ENCODE data around the gene RNF10. TPM values are rescaled to one million over a fixed set of nuclear protein-coding genes. Genes with fewer than 3 reads are reported as not detected.

The RNF10 gene
- total and polyA plus RNA-seq, 3 donors from 2014 or later = 307 to 370 (median 340) TPM

DNA sequence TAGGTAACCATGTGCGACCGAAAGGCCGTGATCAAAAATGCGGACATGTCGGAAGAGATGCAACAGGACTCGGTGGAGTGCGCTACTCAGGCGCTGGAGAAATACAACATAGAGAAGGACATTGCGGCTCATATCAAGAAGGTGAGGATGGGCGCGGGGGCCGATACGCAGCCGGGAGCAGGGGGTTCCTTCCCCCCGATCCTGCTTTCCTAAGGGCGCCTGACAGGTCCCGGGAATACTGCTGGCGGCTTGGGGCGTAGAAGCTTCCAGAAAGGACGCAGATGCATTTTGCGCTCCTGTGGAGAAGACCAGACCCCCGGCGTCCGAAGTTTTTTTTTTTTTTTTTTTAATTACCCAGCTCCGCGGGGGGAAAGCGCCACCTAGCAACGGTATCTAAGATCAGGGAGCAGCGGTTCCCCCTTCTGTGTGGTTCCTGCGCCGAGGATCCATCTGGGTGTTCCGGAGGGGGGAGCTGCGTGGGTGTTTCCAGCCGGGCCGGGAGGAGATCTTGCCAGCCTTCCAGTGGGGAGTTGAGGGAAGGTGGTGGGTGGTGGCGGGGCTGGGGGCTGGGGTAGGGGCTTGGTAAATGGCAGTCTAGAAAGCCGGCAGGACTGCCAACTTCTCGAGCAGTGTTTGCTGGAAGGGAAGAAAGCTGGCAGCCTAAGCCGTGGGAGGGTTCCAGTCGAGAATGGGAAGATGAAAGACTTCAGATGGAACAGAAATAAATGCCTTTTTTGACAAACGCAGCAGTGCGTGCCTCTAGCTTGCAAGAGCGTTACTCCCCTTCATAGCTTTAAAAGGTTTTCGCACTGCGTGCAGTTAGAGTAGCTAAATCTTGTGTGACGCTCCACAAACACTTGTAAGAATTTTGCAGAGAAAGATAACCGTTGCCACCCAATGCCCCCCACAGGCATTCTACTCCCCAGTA lies 37.5 kb upstream of the RNF10 start:
- Histone ChIP-seq H3K4me3 (peak overlapping the region; percentile 96 to 100), H3K4me1 (peaks cover 27% of the 10 kb centered on the region), H3K27me3 (no peaks in the 10 kb centered on the region), H3K36me3 (ENCODE audit: low read depth, missing control alignments) (no peaks in the 10 kb centered on the region), H3K9me3 (no peaks in the 10 kb centered on the region), H3K27ac (peak overlapping the region; percentile 94 to 95)
- TF ChIP-seq, protein P1, sequence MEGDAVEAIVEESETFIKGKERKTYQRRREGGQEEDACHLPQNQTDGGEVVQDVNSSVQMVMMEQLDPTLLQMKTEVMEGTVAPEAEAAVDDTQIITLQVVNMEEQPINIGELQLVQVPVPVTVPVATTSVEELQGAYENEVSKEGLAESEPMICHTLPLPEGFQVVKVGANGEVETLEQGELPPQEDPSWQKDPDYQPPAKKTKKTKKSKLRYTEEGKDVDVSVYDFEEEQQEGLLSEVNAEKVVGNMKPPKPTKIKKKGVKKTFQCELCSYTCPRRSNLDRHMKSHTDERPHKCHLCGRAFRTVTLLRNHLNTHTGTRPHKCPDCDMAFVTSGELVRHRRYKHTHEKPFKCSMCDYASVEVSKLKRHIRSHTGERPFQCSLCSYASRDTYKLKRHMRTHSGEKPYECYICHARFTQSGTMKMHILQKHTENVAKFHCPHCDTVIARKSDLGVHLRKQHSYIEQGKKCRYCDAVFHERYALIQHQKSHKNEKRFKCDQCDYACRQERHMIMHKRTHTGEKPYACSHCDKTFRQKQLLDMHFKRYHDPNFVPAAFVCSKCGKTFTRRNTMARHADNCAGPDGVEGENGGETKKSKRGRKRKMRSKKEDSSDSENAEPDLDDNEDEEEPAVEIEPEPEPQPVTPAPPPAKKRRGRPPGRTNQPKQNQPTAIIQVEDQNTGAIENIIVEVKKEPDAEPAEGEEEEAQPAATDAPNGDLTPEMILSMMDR (IDR thresholded peaks at IDR 0.05) = no peak
- TF ChIP-seq POLR2A (IDR thresholded peaks at IDR 0.05) = no peak
- peak; percentile 84 for DNase-seq
- intact Hi-C loops (cut with DNase I; ENCODE audit: low total_unique reads) = no loop called here
- 0 to 1% methylated on average over 29 to 46 of the region's 47 CpGs for WGBS, 2 donors

DNA sequence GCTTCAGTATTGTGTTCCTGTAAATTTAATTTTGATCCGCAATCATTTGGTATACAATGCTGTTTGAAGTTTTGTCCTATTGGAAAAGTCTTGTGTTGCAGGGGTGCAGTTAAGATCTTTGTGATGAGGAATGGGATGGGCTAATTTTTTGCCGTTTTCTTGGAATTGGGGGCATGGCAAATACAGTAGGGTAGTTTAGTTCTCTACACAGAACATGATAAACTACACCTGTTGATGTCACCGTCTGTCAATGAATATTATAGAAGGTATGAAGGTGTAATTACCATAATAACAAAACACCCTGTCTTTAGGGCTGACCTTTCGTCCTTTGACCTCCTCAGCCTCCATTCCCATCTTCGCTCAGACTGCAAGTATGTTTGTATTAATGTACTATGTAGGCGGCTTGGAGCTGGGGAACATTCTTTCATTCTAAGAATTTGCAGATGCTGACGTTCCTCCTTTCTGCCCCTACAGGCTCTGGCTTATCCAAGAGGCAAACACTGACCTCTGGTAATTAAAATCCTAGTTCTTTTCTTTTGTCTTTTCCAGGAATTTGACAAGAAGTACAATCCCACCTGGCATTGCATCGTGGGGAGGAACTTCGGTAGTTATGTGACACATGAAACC lies 36.5 kb upstream of the RNF10 start:
- TF ChIP-seq, protein P1 (IDR thresholded peaks at IDR 0.05) = no peak
- no peak for TF ChIP-seq POLR2A (IDR thresholded peaks at IDR 0.05)
- no peaks in the 10 kb centered on the region for H3K36me3 ChIP-seq (ENCODE audit: low read depth, missing control alignments)
- no peaks in the 10 kb centered on the region for H3K9me3 ChIP-seq
- no peaks in the 10 kb centered on the region for H3K27me3 ChIP-seq
- WGBS, 2 donors = 8 to 11% methylated on average over 9 of the region's 9 CpGs
- DNase-seq = no peak
- no peak overlapping the region for H3K27ac ChIP-seq
- H3K4me3 ChIP-seq = peak overlapping the region; percentile 96 to 100
- intact Hi-C loops (cut with DNase I; ENCODE audit: low total_unique reads) = no loop called here
- peaks cover 26% of the 10 kb centered on the region for H3K4me1 ChIP-seq

DNA sequence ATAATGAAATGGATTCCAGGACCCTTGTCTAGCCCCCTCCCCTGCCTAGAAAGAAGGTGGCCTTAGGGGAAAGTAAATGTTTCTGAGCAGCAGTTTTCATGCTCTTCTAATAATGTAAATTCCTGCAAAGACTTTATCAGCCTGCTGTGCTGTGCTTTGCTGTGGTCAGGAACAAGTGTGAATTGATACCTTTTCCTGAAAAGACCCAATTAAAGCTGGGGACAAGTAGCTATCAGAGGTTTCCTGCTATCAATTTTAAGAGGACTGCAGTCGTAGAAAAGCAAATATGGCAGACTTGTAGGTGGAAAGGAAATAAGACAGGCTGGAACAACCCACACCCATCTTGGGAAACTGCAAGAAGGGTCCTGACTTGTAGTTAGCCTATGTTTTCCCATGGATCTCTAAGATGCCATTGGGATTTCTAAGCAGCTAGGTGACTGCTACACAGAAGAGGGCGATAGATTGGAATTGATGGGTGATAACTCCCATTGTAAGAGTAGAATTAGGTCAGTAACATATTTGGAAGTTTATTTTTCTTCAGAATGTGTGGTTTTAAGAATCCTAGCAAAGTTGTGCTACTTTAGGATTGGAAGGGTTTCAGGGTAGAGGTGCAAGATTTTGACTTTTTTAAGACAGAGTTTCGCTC lies 35.2 kb upstream of the RNF10 start:
- Histone ChIP-seq H3K27ac (no peak overlapping the region), H3K4me1 (peaks cover 26% of the 10 kb centered on the region), H3K27me3 (no peaks in the 10 kb centered on the region), H3K4me3 (no peak overlapping the region), H3K9me3 (no peaks in the 10 kb centered on the region), H3K36me3 (ENCODE audit: low read depth, missing control alignments) (no peaks in the 10 kb centered on the region)
- DNase-seq = no peak
- WGBS, 2 donors = 70 to 76% methylated on average over 3 of the region's 3 CpGs
- TF ChIP-seq POLR2A (IDR thresholded peaks at IDR 0.05) = no peak
- TF ChIP-seq, protein P1 (IDR thresholded peaks at IDR 0.05) = no peak
- intact Hi-C loops (cut with DNase I; ENCODE audit: low total_unique reads) = no loop called here

DNA sequence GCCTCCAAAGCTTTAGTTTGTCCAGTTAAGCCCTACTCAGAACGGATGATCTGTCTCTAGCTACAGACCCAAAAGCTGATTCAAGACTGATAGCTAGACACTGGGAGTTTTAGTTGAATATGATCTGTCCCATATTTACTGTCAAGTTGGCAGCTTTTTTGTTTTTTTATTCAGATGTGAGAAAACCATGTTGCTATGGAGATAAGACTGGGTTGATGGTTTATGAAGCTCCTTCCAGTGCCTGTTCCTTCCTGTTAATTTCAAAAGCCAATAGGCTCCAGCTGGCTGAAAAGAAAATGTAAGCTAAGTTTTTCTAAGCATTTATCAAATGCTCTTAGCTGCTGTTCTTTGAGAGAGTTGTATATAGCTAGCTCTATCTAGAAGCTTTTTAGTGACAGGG lies 33.6 kb upstream of the RNF10 start:
- intact Hi-C loops (cut with DNase I; ENCODE audit: low total_unique reads) = no loop called here
- Histone ChIP-seq H3K36me3 (ENCODE audit: low read depth, missing control alignments) (no peaks in the 10 kb centered on the region), H3K27me3 (no peaks in the 10 kb centered on the region), H3K4me3 (no peak overlapping the region), H3K9me3 (no peaks in the 10 kb centered on the region), H3K27ac (no peak overlapping the region), H3K4me1 (peaks cover 19% of the 10 kb centered on the region)
- no peak for TF ChIP-seq POLR2A (IDR thresholded peaks at IDR 0.05)
- TF ChIP-seq, protein P1 (IDR thresholded peaks at IDR 0.05) = no peak
- DNase-seq = no peak
- whole genome bisulfite sequencing, 2 donors = 87 to 88% methylated on average over 1 of the region's 1 CpG
